MV-4-11 (cell line): ENCODE results near the gene RIIAD1.
A peak's percentile ranks its signal among the peaks of the same experiment; 100 is the strongest.
"Not testable (repeated sequence)": the region's sequence is repeated elsewhere in the genome, so short reads cannot be mapped to it uniquely, and the experiment has no call there.

Experiments used
- DNase-seq: peaks from one replicate; lab custom pipeline; 2025; lab: John Stamatoyannopoulos, UW

Gene RIIAD1, protein sequence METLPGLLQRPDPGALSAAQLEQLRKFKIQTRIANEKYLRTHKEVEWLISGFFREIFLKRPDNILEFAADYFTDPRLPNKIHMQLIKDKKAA

DNA sequence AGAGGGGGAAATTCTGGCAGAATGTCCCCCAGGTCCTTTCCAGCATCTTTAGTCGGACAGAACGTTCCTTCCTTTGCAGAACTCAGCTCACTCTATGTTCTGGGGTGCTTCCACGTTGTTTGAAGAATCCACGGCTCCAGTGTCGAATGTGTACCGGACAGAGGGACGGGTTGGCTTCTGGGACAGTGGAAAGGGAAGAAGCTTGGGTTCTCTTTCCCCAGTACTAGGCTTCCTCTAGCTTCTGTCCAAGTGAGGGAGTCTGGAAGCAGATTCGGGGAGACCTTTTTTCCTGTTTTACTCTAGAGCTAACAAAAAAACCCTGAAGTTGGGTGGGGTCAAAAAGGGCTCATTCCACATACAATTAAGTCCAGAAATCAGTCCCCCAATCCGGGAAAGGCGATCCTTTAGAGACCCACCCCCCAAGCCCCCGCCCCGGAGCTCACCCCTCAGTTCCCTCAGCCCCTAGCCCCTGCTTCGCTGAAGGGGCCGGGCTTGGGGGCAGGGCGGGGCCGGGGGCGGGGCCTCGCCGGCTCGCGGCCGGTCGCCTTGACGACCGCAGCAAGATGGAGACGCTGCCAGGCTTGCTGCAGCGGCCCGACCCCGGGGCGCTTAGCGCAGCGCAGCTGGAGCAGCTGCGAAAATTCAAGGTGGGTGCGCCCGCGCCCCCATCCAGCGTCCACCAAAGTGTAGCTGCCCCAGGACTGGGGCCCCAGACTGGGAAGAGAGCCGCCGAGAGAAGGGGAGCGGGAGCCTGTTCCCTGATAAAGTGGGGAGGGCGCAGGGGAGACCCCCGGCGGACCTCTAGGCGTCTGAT, at the start of gene RIIAD1:
Gene RIIAD1 (plus strand): TSS at position 549 of the 814 bp plus-strand sequence. CDS start 15 bp downstream, at position 564.
- DNase-seq, result no peak

DNA sequence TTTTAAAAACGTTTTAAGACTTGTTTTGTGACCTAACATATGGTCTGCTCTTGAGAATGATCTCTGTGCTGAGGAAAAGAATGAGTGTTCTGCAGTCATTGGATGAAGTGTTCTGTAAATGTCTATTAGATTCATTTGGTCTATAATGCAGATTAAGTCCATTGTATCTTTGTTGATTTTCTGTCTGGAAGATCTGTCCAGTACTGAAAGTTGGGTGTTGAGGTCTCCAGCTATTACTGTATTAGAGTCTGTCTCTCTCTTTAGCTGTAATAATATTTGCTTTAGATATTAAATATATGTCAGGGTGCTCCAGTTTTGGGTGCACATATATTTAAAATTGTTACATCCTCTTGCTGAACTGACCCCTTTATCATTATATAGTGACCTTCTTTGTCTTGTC, 47.9 kb upstream of the RIIAD1 start:
- no peak for DNase-seq

DNA sequence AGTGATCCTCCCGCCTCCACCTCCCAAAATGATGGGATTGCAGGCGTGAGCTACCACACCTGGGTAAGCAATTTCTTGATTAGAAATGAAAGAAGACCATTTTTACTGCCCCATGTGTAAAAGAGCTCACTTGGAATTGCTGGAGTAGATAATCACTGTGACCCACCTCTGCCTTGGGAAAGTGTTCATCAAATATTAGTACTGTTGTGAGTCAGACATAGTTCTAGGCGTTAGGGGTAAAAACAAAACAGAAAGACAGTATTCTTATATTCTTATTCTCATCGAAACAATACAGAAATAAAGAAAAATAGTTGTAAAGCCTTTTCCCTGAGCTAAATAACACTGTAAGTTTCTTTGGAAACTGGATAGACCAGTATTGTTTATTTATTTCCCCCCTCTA, 40.9 kb upstream of the RIIAD1 start:
- no peak for DNase-seq

DNA sequence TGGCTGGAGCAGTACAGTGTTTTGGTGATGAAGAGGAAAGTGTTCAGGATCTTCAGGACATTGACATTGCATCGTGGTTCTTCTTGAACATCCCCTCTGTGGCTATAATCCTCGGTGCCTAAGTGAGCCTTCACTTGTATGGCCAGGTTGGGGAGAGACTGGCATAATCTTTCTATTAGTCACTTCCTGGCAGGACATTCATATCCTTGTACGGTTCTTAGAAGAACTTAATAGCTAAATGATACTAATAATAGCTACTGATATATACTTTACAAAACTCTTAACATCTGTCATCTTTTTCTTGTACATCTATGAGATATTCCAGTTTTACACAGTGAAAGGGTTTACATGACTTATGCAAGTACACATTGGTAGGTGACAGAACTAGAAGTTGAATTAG, 40.5 kb upstream of the RIIAD1 start:
- no peak for DNase-seq

DNA sequence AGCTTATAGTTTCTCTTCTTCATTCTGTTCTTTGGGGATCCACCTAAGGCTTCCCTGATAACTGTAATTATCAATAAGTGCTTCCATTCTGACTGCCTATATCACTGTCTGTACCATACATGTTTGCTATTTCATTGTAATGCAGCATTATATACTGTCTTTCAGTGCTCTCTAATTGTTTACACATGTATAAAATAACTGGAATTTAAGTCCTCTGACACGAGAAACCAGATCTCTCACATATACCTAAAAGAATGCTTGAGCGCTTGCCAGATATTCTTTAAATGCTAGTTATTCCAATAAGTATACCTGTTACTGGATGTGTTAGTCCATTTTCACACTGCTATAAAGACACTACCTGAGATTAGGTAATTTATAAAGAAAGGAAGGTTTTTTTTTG, 39.4 kb upstream of the RIIAD1 start:
- DNase-seq, result no peak

DNA sequence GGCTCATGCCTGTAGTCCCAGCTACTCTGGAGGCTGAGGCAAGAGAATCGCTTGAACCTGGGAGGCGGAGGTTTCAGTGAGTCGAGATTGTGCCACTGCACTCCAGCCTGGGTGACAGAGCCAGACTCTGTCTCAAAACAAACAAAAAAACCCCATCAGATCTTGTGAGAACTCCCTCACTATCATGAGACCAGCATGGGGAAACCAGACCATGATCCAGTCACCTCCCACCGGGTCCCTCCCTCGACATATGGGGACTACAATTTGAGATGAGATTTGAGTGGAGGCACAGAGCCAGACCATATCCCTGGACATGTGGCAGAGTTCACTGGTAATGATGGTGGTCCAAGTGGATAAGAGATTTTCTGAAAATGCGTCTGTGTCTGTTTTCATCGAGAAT, 38.4 kb upstream of the RIIAD1 start:
- not testable (repeated sequence) for DNase-seq

DNA sequence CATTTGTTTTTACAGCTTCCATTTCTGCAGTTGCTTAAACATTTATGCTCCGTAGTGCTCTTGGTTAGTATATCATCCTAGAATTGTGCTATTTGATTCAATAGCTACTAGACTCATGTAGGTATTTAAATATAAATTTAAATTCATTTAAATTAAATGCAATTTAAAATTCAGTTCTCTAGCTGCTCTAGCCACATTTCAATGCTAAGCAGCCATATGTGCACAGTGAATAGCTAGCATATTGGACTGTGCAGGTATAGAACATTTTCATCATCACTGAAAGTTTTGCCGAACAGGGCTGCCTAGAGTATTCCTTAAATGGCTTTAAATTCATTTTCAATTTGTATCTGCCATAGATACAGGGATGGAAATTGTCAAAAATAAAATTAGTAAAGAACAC, 37.2 kb upstream of the RIIAD1 start:
- no peak for DNase-seq

DNA sequence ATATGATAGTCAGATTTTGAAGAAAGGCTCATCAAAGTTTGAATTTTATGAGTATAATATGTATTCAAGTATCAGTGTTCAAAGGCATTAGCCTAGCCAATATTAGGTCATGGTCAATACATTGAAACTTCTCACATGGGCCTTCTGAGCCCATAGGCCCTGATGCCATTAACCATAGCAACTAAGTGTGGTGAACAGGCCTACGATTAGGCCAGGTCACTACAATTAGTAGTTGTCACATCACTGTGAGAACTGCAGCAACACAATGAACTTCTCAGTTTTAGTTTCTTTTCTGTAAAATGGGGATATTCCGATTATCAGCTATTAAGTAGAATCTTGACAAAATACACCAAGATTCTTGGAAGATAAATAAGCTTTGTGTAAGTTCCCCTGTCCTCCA, 34.8 kb upstream of the RIIAD1 start:
- DNase-seq, result no peak

DNA sequence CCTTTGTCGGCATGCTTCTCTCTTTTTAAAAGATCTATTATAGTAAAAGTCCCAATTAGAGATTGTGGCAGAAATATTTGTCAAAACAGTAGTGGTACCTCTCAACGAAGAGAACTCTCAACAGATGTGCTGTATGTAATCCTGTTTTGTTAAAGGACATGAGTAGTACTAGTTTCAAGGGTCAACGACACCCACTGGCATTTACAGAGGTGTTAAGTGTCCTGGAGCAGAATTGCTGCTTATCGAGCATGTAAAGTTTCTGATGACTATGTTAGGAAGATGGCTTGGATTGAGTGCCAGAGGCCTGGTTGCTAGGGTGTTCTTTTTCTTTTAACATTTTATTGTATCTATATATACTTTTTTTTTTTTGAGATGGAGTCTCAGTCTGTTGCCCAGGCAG, 31.8 kb upstream of the RIIAD1 start:
- no peak for DNase-seq

DNA sequence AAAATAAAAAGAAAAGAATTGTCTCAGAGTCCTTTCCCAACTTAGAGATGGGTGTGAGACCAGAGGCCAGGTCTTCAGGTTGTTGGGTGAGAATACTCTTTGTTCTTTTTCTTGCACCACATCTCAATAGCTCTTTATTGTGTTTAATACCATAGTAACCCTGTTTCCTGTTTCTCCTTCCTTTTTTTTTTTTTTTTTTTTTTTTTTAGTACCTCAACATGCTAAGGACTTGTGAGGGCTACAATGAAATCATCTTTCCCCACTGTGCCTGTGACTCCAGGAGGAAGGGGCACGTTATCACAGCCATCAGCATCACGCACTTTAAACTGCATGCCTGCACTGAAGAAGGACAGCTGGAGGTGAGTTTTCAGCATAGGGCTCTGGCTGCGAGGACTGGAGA, 29.1 kb upstream of the RIIAD1 start:
- peak; percentile 43 for DNase-seq

DNA sequence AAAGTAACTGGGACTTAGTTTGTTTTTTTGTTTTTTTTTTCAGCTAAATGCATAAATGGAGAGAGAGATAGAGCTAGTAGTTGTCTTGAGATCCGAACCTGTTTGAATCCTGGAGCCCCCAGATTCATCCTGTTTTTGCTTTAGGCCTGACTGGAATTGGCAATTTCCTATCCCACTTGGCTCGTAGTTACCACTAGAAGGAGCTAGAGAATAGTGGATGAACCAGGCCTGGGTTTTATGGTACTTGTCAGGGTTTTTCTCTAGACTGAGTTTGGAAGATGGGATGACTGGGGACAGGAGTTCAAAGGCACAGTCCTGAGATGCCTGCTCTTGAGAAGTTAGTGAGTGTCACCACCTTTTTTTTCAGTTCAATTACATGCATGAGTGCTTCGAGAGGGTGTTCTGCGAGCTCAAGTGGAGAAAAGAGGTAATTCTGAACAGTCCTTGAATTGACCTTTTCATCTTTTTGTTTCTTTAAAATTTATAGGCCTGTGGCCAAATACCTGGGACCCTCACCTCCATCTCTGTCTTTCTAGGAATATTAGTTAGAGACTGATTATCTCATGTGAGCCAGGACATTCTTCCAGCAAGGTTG, 28.2 kb upstream of the RIIAD1 start:
- DNase-seq, result peak; percentile 24

DNA sequence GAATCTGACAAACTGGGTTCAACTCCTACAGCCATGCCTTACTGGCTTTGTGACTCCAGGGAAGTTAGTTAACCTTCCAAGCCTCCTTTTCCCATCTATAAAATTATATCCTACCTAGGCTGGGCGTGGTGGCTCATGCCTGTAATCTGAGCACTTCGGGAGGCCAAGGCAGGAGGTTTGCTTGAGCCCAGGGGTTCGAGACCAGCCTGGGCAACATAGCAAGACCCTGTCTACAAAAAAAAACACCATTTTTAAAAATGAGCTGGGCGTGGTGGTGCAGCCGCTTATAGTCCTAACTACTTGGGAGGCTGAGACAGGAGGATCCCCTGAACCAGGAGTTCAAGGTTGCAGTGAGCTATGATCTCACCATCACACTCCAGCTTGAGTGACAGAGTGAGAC, 19.8 kb upstream of the RIIAD1 start:
- DNase-seq, result no peak

DNA sequence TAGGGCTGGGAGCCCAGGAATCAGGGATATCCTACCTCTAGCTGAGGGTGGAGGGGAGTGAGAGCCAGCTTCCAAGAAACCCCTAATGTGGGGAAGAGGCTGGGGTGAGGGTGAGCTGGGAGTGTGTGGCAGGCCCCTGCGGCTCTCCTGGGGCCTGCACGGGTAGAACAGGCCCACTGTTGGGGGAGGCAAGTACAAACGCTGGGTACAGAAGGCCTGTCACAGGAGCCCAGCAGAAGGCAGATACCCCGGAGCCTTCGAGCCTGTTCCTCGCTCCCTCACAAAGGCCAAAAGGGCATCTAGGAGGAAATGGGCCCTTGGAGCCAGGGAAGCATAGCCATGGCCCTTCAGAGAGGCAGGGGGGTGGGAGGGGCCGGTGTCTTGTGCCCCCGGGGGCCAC, 18.4 kb upstream of the RIIAD1 start:
- DNase-seq, result no peak

DNA sequence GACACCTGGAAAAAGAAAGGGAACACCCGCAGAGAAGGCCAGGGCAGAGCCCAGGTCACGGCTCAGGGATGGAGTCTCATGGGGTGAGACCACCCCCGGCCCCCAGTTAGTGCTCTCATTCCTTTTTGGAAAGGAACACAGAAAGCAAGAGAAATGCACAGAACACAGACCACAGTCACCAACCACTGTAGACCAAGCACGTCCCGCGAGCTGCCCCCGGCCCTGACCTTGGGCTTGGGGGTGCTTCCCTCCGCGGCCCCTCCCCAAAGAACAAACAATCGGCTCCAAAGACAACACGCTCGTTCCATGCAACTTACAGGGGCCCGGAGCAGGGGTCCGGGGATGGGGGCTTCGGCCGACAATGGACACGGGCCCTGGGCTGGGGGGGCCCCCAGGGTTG, 17.5 kb upstream of the RIIAD1 start:
- no peak for DNase-seq

DNA sequence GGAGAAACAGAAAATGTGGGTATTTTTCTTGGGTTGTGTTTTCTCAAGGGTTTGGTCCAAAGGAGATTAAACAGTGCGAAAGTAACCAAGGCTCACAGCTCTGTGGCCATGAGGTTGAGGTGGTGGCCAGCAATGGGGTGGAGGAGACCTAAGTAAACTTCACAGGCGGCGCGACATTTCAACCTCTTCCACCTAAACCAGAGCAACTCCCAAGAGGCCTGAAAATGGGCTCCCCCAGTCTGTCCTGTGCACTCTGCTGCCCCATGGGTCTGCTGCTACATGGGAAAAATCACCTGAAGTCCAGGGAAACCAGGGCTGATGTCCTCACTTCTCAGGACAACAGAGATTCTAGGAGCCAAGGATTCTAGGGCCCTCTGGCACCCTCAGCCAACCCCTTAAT, 17.1 kb upstream of the RIIAD1 start:
- DNase-seq, result no peak

DNA sequence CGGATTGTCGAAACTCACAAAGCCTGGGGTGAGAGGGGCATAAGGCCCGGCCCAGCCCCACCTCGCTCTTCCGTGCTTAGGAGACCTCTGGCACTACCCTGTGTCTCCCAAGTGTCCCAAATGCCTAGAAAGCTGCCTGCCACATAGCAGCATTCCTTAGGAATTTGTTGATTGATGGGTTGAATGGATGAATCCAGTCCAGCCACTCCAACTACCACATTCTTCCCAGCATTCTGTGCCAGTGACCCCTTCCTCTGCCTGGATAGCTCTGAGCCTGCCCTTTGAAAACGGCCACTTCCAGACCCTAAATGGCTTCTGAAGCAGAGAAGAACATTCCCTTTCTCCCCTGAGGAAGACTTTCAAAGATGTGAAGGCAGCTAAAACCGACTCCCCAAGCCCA, 16.2 kb upstream of the RIIAD1 start:
- DNase-seq, result no peak

DNA sequence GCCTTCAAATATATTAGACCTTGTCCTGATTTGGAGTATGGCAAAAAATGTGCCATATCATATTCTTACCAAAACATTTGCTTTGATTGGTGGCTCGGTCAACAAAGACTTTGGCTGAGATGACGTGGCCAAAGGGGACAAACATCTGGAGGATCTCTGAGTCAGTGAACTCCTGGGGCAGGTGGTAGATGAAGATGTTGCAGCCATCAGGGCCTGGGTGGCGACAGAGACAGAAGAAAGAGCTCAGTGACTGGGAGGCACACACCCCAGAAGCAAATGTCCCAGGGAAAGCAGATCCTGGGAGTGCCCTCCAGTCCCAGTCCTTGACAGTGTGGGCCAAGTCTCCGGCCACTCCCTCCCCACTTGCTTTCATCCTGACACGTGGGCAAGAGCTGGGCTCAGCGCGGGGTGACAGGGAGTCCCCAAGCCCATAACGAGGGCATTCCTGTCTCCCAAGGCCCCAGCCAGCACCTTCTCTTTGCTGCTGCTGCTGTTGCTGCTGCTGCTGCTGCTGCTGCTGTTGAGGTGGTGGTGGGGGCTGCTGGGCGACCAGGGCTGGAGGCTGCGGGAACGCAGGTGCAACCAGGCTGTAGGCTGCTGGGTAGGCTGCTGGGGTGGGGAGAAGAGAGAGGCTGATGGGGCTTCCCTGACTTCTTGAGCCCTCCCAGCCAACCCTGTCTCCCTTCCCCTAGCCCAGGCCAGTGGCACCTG, 15.4 kb upstream of the RIIAD1 start:
- no peak for DNase-seq

DNA sequence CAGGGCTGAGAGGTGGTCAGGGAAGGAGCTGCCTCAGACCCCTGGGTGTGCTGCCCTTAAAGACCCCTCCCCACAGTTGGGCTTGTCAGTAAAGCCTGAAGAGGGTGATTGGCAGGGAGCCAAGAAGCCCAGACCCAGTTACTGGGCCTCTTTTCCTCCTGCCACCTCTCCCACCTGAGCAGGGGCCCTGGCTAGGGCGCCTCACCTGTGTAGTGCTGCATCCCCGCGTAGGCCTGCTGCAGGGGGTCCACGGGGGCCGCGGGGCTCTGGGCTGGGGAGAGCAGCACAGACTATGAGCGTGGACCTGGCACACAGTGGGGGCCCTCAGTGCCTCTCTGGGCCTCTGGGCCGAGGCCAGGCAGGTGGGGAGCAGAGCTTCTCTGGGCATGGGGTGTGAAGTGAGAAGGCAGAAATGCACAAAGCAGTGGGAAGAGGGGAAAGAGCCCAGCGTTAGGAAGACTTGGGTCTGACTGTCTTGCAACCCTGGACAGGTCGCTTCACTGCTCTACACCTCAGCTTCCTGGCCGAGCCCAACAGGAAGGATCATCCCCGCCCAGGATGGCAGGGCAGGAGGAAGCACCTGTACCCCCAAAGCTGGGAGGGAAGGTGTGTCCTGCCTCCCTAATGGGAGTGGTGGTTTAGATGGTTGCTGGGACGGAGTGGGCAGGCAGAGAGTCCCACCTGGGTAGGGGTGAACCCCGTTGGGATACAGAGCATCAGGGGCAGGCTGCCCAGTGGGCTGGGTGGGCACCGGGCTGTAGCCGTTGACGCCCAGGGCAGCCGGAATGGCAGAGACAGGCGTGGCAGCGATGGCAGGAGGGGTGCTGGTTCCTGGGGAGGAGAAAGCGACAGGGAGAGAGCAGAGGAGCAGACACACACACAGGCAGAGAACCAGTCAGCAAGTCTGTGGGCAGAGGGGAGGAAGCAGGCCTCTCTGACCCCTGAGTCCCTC, 14.6 kb upstream of the RIIAD1 start:
- no peak for DNase-seq

DNA sequence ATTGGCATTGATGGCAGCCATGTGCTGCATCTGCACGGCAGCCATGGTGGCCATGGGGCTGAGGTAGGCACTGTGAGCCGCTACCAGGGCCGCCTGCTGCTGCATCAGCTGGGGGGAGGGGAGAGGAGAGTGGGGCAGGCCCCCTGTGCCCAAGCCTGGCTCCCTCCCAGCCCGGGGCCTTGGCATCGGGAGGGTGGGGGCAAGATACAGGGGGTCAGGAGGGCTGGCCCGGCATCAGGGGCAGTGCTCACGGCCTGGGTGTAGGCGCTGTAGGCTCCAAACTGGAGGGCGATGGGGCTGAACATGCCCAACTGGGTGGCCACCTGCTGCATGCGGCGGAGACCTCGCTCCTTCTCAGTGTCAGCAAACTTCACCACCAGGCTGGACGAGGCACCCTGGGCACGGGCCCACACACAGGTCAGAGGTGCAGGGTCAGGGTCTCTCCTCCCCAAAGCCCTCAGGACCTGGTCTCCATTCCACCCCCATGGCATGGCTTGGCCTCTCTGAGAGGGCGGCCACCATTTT, 13.7 kb upstream of the RIIAD1 start:
- DNase-seq, result no peak

DNA sequence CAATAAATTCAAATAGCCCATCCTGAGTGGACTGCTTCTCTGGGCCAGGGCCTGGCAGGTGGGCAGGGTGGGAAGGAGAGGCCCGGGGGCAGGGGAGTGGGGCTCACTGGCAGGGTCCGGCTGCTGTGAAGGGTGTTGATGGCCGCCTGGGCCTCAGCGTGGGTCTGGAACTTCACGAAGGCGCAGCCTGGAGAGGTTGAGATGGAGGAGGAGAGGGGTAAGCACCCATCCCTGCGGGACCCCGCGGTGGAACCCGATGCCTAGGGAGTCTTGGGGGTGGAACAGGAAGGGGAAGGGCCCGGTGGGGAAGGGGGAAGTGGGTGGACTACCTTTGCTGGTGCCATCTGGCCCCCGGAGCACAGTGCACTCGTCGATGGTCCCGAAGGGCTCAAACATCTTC, 12.4 kb upstream of the RIIAD1 start:
- no peak for DNase-seq

DNA sequence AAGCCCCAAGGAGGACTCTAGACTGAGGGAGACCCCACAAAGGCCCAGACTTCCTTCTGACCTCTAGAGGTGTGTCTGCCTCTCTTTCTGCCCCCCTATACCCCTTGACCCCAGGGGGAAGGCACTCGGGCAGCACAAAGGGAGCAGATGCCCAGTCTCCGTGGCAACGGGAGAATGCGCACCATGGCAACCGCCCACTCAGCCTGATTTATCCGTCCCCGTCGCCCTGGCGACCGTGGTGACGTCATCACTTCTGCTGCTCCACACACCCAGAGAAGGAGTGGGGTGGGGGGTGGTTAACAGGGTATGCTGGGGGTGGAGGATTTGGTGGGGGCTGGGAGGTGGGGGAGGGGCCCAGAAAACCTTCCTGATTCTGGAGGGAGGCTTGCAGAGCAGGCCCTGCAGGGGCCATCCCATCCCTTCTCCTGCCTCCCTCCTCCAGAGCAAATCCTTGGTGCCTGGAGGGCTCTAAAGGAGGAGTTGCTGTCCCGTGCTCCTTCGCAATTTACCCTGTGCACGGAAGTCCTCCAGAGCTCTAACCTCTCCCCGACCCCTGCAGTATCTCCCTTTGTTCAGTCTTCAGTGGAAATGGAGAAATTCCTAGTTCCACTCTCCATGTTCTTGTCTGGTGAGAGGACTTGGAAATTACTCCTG, 11.0 kb upstream of the RIIAD1 start:
- peak; percentile 39 for DNase-seq
